ENCODE results near the gene PDCD4.
A peak's percentile ranks its signal among the peaks of the same experiment; 100 is the strongest.

The PDCD4 gene

GRCh38 chr10:110918643-110919348 is 47.1 kb downstream of the PDCD4 start, which contains the start of gene BBIP1:
Gene BBIP1 (minus strand): TSS chr10:110919180. CDS start chr10:110918157, 1,023 bp downstream.
- peaks cover 15% of the 10 kb centered on the region for H3K79me2 ChIP-seq (ENCODE audit: control insufficient read depth, insufficient read depth, low read length)
- H3K27ac ChIP-seq (ENCODE audit: low read depth, low read length) = peak within 1 kb of the TSS; percentile 98
- H4K8ac ChIP-seq (ENCODE audit: low read depth, low read length) = peak within 1 kb of the TSS; percentile 1
- no peaks in the 10 kb centered on the region for H3K36me3 ChIP-seq (ENCODE audit: control insufficient read depth, insufficient read depth, low read length)
- peak within 1 kb of the TSS; percentile 90 for H3K9ac ChIP-seq (ENCODE audit: low read length)
- no peaks in the 10 kb centered on the region for H3K27me3 ChIP-seq (ENCODE audit: insufficient read depth, low read length, poor library complexity)
- H2BK5ac ChIP-seq (ENCODE audit: low read length) = peak within 1 kb of the TSS; percentile 91
- H3K4me1 ChIP-seq (ENCODE audit: control insufficient read depth, low read depth, low read length) = peaks cover 5% of the 10 kb centered on the region
- peak; percentile 100 for DNase-seq
- H2AK5ac ChIP-seq (ENCODE audit: low read length) = no peak within 1 kb of the TSS
- no peaks in the 10 kb centered on the region for H3K79me1 ChIP-seq (ENCODE audit: low read length)
- no peak within 1 kb of the TSS for H4K5ac ChIP-seq (ENCODE audit: low read length)
- no CpG with 5 or more reads among the region's 40 CpGs for WGBS (ENCODE audit: extremely low coverage, insufficient coverage, low lambda C conversion rate)
- peak within 1 kb of the TSS; percentile 98 for H3K56ac ChIP-seq (ENCODE audit: low read length)
- no peak within 1 kb of the TSS for H2BK15ac ChIP-seq (replicated peaks; ENCODE audit: low read depth)
- peak within 1 kb of the TSS; percentile 93 for H3K4me2 ChIP-seq (ENCODE audit: low read length)
- H3K18ac ChIP-seq (ENCODE audit: low read length) = peak within 1 kb of the TSS; percentile 78
- no peak within 1 kb of the TSS for H3K23ac ChIP-seq (ENCODE audit: low read length)
- H3K4me3 ChIP-seq (ENCODE audit: low read length) = peak within 1 kb of the TSS; percentile 87
- H3K4ac ChIP-seq (ENCODE audit: low read depth, low read length) = peak within 1 kb of the TSS; percentile 72
- H2BK120ac ChIP-seq (ENCODE audit: low read depth, low read length) = peak within 1 kb of the TSS; percentile 4

- peak within 1 kb of the TSS; percentile 4 for H2BK120ac ChIP-seq (ENCODE audit: low read depth, low read length)
- H3K27ac ChIP-seq (ENCODE audit: low read depth, low read length) = peak within 1 kb of the TSS; percentile 98
- H3K27me3 ChIP-seq (ENCODE audit: insufficient read depth, low read length, poor library complexity) = no peaks in the 10 kb centered on the region
- no peak within 1 kb of the TSS for H2AK5ac ChIP-seq (ENCODE audit: low read length)
- H3K4me1 ChIP-seq (ENCODE audit: control insufficient read depth, low read depth, low read length) = peaks cover 5% of the 10 kb centered on the region
- no peak within 1 kb of the TSS for H3K23ac ChIP-seq (ENCODE audit: low read length)
- no peaks in the 10 kb centered on the region for H3K36me3 ChIP-seq (ENCODE audit: control insufficient read depth, insufficient read depth, low read length)
- H3K9ac ChIP-seq (ENCODE audit: low read length) = peak within 1 kb of the TSS; percentile 90
- WGBS (ENCODE audit: extremely low coverage, insufficient coverage, low lambda C conversion rate) = no CpG with 5 or more reads among the region's 61 CpGs
- H3K4ac ChIP-seq (ENCODE audit: low read depth, low read length) = peak within 1 kb of the TSS; percentile 72
- peak within 1 kb of the TSS; percentile 1 for H4K8ac ChIP-seq (ENCODE audit: low read depth, low read length)
- DNase-seq = no peak
- H3K79me2 ChIP-seq (ENCODE audit: control insufficient read depth, insufficient read depth, low read length) = peaks cover 18% of the 10 kb centered on the region
- H3K79me1 ChIP-seq (ENCODE audit: low read length) = peaks cover 2% of the 10 kb centered on the region
- H3K18ac ChIP-seq (ENCODE audit: low read length) = peak within 1 kb of the TSS; percentile 78
- H3K4me2 ChIP-seq (ENCODE audit: low read length) = peak within 1 kb of the TSS; percentile 33
- H2BK5ac ChIP-seq (ENCODE audit: low read length) = peak within 1 kb of the TSS; percentile 91
- peak within 1 kb of the TSS; percentile 98 for H3K56ac ChIP-seq (ENCODE audit: low read length)
- H4K5ac ChIP-seq (ENCODE audit: low read length) = no peak within 1 kb of the TSS
- H3K4me3 ChIP-seq (ENCODE audit: low read length) = peak within 1 kb of the TSS; percentile 87
- H2BK15ac ChIP-seq (replicated peaks; ENCODE audit: low read depth) = no peak within 1 kb of the TSS
Measured at GRCh38 chr10:110919349-110919931, 47.7 kb downstream of the PDCD4 start, which contains the start of gene SHOC2. Gene SHOC2 (plus strand): TSS chr10:110919604. CDS start chr10:110964359, 44,755 bp downstream.

GRCh38 chr10:110919971-110920881 is 48.5 kb downstream of the PDCD4 start:
- H2AK5ac ChIP-seq (ENCODE audit: low read length) = no peak overlapping the region
- peak; percentile 80 for DNase-seq
- peak overlapping the region; percentile 72 for H3K4ac ChIP-seq (ENCODE audit: low read depth, low read length)
- H3K4me2 ChIP-seq (ENCODE audit: low read length) = peak overlapping the region; percentile 33
- no CpG with 5 or more reads among the region's 44 CpGs for WGBS (ENCODE audit: extremely low coverage, insufficient coverage, low lambda C conversion rate)
- no peaks in the 10 kb centered on the region for H3K36me3 ChIP-seq (ENCODE audit: control insufficient read depth, insufficient read depth, low read length)
- peak overlapping the region; percentile 86 for H3K9ac ChIP-seq (ENCODE audit: low read length)
- no peak overlapping the region for H2BK15ac ChIP-seq (replicated peaks; ENCODE audit: low read depth)
- H3K4me1 ChIP-seq (ENCODE audit: control insufficient read depth, low read depth, low read length) = peaks cover 5% of the 10 kb centered on the region
- H3K4me3 ChIP-seq (ENCODE audit: low read length) = peak overlapping the region; percentile 87
- H4K8ac ChIP-seq (ENCODE audit: low read depth, low read length) = no peak overlapping the region
- peak overlapping the region; percentile 4 for H2BK120ac ChIP-seq (ENCODE audit: low read depth, low read length)
- H2BK5ac ChIP-seq (ENCODE audit: low read length) = no peak overlapping the region
- peak overlapping the region; percentile 93 for H3K27ac ChIP-seq (ENCODE audit: low read depth, low read length)
- H3K18ac ChIP-seq (ENCODE audit: low read length) = peak overlapping the region; percentile 78
- H3K79me2 ChIP-seq (ENCODE audit: control insufficient read depth, insufficient read depth, low read length) = peaks cover 19% of the 10 kb centered on the region
- no peak overlapping the region for H4K5ac ChIP-seq (ENCODE audit: low read length)
- H3K27me3 ChIP-seq (ENCODE audit: insufficient read depth, low read length, poor library complexity) = no peaks in the 10 kb centered on the region
- peak overlapping the region; percentile 95 for H3K56ac ChIP-seq (ENCODE audit: low read length)
- no peak overlapping the region for H3K23ac ChIP-seq (ENCODE audit: low read length)
- H3K79me1 ChIP-seq (ENCODE audit: low read length) = peaks cover 2% of the 10 kb centered on the region

GRCh38 chr10:110923856-110924493 is 52.2 kb downstream of the PDCD4 start:
- Histone ChIP-seq H4K5ac (ENCODE audit: low read length) (no peak overlapping the region), H3K36me3 (ENCODE audit: control insufficient read depth, insufficient read depth, low read length) (no peaks in the 10 kb centered on the region), H2BK120ac (ENCODE audit: low read depth, low read length) (no peak overlapping the region), H3K4me3 (ENCODE audit: low read length) (no peak overlapping the region), H3K79me1 (ENCODE audit: low read length) (peaks cover 4% of the 10 kb centered on the region), H3K4me1 (ENCODE audit: control insufficient read depth, low read depth, low read length) (no peaks in the 10 kb centered on the region), H4K8ac (ENCODE audit: low read depth, low read length) (no peak overlapping the region), H3K27ac (ENCODE audit: low read depth, low read length) (no peak overlapping the region), H2AK5ac (ENCODE audit: low read length) (no peak overlapping the region), H3K79me2 (ENCODE audit: control insufficient read depth, insufficient read depth, low read length) (peaks cover 38% of the 10 kb centered on the region), H3K56ac (ENCODE audit: low read length) (no peak overlapping the region), H2BK5ac (ENCODE audit: low read length) (no peak overlapping the region), H3K23ac (ENCODE audit: low read length) (no peak overlapping the region), H3K4me2 (ENCODE audit: low read length) (no peak overlapping the region), H2BK15ac (replicated peaks; ENCODE audit: low read depth) (no peak overlapping the region), H3K18ac (ENCODE audit: low read length) (no peak overlapping the region), H3K4ac (ENCODE audit: low read depth, low read length) (no peak overlapping the region), H3K9ac (ENCODE audit: low read length) (no peak overlapping the region), H3K27me3 (ENCODE audit: insufficient read depth, low read length, poor library complexity) (no peaks in the 10 kb centered on the region)
- no peak for DNase-seq
- no CpG with 5 or more reads among the region's 2 CpGs for WGBS (ENCODE audit: extremely low coverage, insufficient coverage, low lambda C conversion rate)

DNA sequence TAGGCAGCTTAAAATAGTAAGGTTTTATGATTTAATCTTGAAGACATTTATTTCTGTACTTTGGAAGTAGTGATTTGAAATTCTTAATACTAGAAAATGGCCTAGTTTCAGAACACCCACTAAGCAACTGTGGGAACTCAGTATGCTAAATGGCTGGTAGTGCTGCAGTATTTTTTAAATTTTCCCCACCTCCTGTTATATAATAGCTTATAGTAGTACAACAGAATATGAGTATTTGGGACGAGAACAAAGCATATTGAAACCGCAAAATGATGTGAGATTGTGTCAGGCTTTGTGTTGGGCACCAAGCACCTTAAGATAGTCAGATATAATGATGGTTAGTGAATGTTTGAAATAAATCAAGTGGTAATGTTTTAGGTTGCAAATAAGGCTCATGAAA is 55.7 kb downstream of the PDCD4 start:
- Histone ChIP-seq H3K4me3 (ENCODE audit: low read length) (no peak overlapping the region), H4K5ac (ENCODE audit: low read length) (no peak overlapping the region), H2BK120ac (ENCODE audit: low read depth, low read length) (no peak overlapping the region), H4K8ac (ENCODE audit: low read depth, low read length) (no peak overlapping the region), H3K27me3 (ENCODE audit: insufficient read depth, low read length, poor library complexity) (no peaks in the 10 kb centered on the region), H2AK5ac (ENCODE audit: low read length) (no peak overlapping the region), H3K23ac (ENCODE audit: low read length) (no peak overlapping the region), H3K36me3 (ENCODE audit: control insufficient read depth, insufficient read depth, low read length) (no peaks in the 10 kb centered on the region), H3K79me1 (ENCODE audit: low read length) (peaks cover 4% of the 10 kb centered on the region), H3K9ac (ENCODE audit: low read length) (no peak overlapping the region), H2BK15ac (replicated peaks; ENCODE audit: low read depth) (no peak overlapping the region), H3K4me2 (ENCODE audit: low read length) (no peak overlapping the region), H3K18ac (ENCODE audit: low read length) (no peak overlapping the region), H3K56ac (ENCODE audit: low read length) (no peak overlapping the region), H3K4me1 (ENCODE audit: control insufficient read depth, low read depth, low read length) (peaks cover 3% of the 10 kb centered on the region), H3K27ac (ENCODE audit: low read depth, low read length) (no peak overlapping the region), H3K79me2 (ENCODE audit: control insufficient read depth, insufficient read depth, low read length) (peaks cover 30% of the 10 kb centered on the region), H2BK5ac (ENCODE audit: low read length) (no peak overlapping the region), H3K4ac (ENCODE audit: low read depth, low read length) (no peak overlapping the region)
- no CpG with 5 or more reads among the region's 2 CpGs for WGBS (ENCODE audit: extremely low coverage, insufficient coverage, low lambda C conversion rate)
- DNase-seq = no peak
